Upper lobe of left lung (tissue), 6 donors: ENCODE data around the gene MRPL23. TPM values are rescaled to one million over a fixed set of nuclear protein-coding genes. Genes with fewer than 3 reads are reported as not detected.

Source experiments
- ATAC-seq, 2 donors: fragments of 200-7000 bp; cut with Tn5 transposase; one replicate each; pipeline ENCODE4 v1.9.1; 2022; ENCODE audit warnings: mild to moderate bottlenecking in 2 of 2, moderate library complexity in 2 of 2; ENCODE audit not compliant: low FRiP score in 2 of 2
- DNase-seq, 2 donors: peaks; one replicate each; pipeline ENCODE4 v3.0.0-alpha.2; 2019 to 2020
- H3K27ac ChIP-seq, 4 donors: fragments of 200-600 bp; sonication (generic); one replicate each; pipeline ENCODE4 v1.5.1; 2016 to 2019
- H3K27me3 ChIP-seq, 4 donors: fragments of 200-600 bp; sonication (generic); one replicate each; pipeline ENCODE4 v1.5.1; 2017 to 2019
- H3K36me3 ChIP-seq, 4 donors: fragments of 200-600 bp; sonication (generic); one replicate each; pipeline ENCODE4 v1.5.1; 2016 to 2019
- H3K4me1 ChIP-seq, 4 donors: fragments of 200-600 bp; sonication (generic); one replicate each; pipeline ENCODE4 v1.5.1; 2018 to 2019
- H3K4me3 ChIP-seq, 4 donors: fragments of 200-600 bp; sonication (generic); one replicate each; pipeline ENCODE4 v1.5.1; 2017 to 2019; ENCODE audit warnings: mild to moderate bottlenecking in 2 of 4, moderate library complexity in 1 of 4
- H3K9me3 ChIP-seq, 4 donors: fragments of 200-600 bp; sonication (generic); one replicate each; pipeline ENCODE4 v1.5.1; 2018 to 2019
- EP300 ChIP-seq, 4 donors: sonication (generic); formaldehyde crosslinking; IDR thresholded peaks; one replicate each; pipeline ENCODE4 v1.5.1; 2017; ENCODE audit warnings: antibody characterized with exemption in 4 of 4, control low read depth in 2 of 4
- POLR2A ChIP-seq, 4 donors: fragments of 450-650 bp; IDR thresholded peaks; one replicate each; pipeline ENCODE4 v1.5.1; 2016 to 2017; ENCODE audit warnings: antibody characterized with exemption in 4 of 4, mild to moderate bottlenecking in 2 of 4
- POLR2AphosphoS5 ChIP-seq, 2 donors: sonication (generic); formaldehyde crosslinking; IDR thresholded peaks; one replicate each; pipeline ENCODE4 v1.5.1; 2017; ENCODE audit warnings: antibody characterized with exemption in 2 of 2
- WGBS, 2 donors: methylation state at CpG; one replicate each; pipeline ENCODE4 v1.1.5; 2017 to 2018; 5-methylcytosine and 5-hydroxymethylcytosine counted together
- total RNA-seq, 6 donors: library from RNA; depleted of rRNA in 4 of 6; stranded (reverse); fragments of >200 nt in 4 of 6; gene quantifications; one replicate each; pipeline versions ENCODE4 v1.1.0 to v1.2.1, GENCODE V29; 2016 to 2021
- TF ChIP-seq, protein P1 (sequence below), 6 experiments: fragments of 450-650 bp in 4 of 6; fragments of 200-600 bp in 2 of 6; sonication (generic) in 2 of 6; IDR thresholded peaks; one replicate each; pipeline ENCODE4 v1.5.1; 2016 to 2019; ENCODE audit warnings: antibody characterized with exemption in 6 of 6
- donor health status: DM: no; HTN: no; CAD: no; lungs with moderate emphysema.
- donor health status: DM: no; HTN: yes; CAD: no; lungs with severe emphysema.

MRPL23 gene
- total RNA-seq, 6 donors from 2014 or later: 62.1 to 287 (median 150) TPM

DNA sequence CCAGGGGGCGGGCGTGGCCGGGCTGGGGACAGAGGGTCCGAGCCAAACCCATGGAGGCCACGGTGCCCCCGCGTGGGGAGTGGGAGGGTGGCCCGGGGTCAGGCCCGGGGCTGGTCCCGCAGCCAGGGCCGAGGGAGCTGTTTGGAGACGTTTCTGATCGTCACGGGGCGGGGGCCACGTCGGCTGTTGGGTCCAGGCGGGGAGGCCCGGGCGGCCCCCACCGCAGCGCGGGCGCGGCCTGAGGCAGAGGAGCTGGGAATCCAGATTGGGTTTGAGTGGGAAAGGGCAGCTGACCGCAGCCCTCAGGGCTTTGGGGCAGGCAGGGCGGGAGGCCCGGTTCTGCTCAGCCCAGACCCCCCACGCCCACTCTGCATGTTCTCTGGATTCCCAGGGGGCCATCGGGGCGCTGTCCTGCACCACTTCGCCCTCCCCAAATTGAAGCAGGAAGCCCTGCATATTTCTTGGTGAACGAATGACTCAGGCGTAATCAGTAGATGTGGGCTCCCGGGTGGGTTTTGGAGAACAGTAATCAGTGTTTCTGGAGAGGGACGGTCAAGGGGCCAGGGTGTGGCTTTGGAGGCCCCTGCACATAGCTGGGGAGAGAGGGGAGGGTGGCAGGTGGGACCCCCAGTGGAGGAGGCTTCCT lies 583 bp downstream of the MRPL23 start:
- no peak for TF ChIP-seq EP300 (IDR thresholded peaks at IDR 0.05)
- TF ChIP-seq, protein P1, sequence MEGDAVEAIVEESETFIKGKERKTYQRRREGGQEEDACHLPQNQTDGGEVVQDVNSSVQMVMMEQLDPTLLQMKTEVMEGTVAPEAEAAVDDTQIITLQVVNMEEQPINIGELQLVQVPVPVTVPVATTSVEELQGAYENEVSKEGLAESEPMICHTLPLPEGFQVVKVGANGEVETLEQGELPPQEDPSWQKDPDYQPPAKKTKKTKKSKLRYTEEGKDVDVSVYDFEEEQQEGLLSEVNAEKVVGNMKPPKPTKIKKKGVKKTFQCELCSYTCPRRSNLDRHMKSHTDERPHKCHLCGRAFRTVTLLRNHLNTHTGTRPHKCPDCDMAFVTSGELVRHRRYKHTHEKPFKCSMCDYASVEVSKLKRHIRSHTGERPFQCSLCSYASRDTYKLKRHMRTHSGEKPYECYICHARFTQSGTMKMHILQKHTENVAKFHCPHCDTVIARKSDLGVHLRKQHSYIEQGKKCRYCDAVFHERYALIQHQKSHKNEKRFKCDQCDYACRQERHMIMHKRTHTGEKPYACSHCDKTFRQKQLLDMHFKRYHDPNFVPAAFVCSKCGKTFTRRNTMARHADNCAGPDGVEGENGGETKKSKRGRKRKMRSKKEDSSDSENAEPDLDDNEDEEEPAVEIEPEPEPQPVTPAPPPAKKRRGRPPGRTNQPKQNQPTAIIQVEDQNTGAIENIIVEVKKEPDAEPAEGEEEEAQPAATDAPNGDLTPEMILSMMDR (IDR thresholded peaks at IDR 0.05): no peak
- TF ChIP-seq POLR2A (IDR thresholded peaks at IDR 0.05): no peak
- TF ChIP-seq POLR2AphosphoS5 (IDR thresholded peaks at IDR 0.05): no peak
- WGBS, 2 donors: no CpG with 5 or more reads among the region's 36 CpGs
- Histone ChIP-seq H3K27ac (no peak overlapping the region), H3K4me1 (peaks cover 0 to 9% (median 2%) of the 10 kb centered on the region in 4 donors), H3K36me3 (no peaks in the 10 kb centered on the region), H3K27me3 (no peaks in the 10 kb centered on the region), H3K4me3 (no peak overlapping the region), H3K9me3 (no peaks in the 10 kb centered on the region)
- DNase-seq: no peak
- peak; percentile 17 to 76 for ATAC-seq

DNA sequence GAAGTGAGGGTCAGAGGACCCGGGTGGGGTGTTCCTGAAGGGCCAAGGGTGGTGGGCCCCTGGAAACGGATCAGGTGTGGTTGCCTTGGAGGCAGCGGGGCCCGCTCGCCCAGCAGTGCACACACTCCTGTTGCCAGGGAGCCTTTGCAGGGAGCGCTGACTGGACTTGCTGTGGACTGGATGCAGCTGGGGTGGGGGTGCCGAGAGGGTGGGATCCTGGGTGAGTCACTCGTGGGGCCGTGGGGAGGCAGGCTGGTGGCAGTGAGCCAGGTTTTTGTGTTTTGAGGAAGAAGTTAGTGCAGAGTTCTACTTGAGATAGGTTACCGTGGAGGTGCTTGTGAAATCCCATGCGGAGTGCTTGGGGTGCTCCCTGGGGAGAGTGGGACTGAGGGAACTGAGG lies 1.3 kb downstream of the MRPL23 start:
- no peaks in the 10 kb centered on the region for H3K27me3 ChIP-seq
- H3K4me1 ChIP-seq: peaks cover 0 to 9% (median 2%) of the 10 kb centered on the region in 4 donors
- no peaks in the 10 kb centered on the region for H3K9me3 ChIP-seq
- WGBS, 2 donors: no CpG with 5 or more reads among the region's 11 CpGs
- no peak overlapping the region for H3K27ac ChIP-seq
- H3K36me3 ChIP-seq: no peaks in the 10 kb centered on the region
- ATAC-seq (peak; percentile 39 to 75), DNase-seq (peak; percentile 21 to 29)
- no peak for TF ChIP-seq POLR2A (IDR thresholded peaks at IDR 0.05)
- H3K4me3 ChIP-seq: no peak overlapping the region

DNA sequence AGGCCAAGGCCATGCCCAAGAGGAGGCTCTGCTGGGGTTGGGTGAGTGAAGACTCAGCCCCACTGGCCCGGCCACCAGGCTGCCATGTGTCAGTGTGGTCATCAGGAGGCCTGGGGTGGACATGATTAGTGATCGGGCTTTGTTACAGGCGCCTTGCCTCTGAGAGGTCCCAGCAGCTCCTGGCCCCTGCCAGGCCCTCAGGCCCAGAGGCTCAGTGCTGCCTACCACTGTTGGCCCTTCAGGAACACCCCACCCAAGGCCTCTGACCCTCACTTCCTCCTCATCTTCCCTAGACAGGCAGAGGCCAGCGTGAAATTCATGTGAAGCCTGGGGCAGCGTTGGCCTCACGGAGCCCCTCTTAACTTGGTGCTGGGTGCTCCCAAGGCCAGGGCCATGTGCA lies 2.2 kb downstream of the MRPL23 start:
- Histone ChIP-seq H3K27me3 (no peaks in the 10 kb centered on the region), H3K9me3 (no peaks in the 10 kb centered on the region), H3K36me3 (no peaks in the 10 kb centered on the region), H3K27ac (no peak overlapping the region), H3K4me1 (peaks cover 0 to under 1% (median 0%) of the 10 kb centered on the region in 4 donors), H3K4me3 (no peak overlapping the region)
- TF ChIP-seq EP300 (IDR thresholded peaks at IDR 0.05): no peak
- no peak for TF ChIP-seq POLR2AphosphoS5 (IDR thresholded peaks at IDR 0.05)
- TF ChIP-seq POLR2A (IDR thresholded peaks at IDR 0.05): no peak
- TF ChIP-seq, protein P1 (IDR thresholded peaks at IDR 0.05): no peak
- WGBS, 2 donors: no CpG with 5 or more reads among the region's 6 CpGs
- DNase-seq (peak in 1 of 2 donors; percentile 36), ATAC-seq (no peak)

DNA sequence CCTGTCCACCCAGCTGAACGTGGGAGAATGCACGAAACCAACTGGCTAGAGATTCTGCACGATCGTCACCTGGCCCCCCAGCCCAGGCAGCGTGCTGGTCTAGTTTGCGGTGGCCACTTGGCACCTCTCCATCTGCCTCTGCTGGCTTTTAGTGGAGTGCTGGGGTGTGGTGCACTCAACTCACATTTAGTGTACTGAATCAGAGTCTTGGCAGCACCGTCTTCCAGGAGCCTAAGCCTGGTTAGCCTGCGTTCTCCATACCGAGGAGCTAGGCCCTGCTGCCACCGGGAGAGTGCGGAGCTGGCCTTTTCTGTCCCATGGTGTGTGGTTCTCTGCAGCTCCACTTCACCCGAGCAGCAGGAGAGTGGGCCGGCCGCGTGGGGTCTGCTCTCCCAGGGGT lies 2.8 kb downstream of the MRPL23 start:
- no peaks in the 10 kb centered on the region for H3K4me1 ChIP-seq
- TF ChIP-seq, protein P1 (IDR thresholded peaks at IDR 0.05): no peak
- no peak for TF ChIP-seq POLR2AphosphoS5 (IDR thresholded peaks at IDR 0.05)
- TF ChIP-seq POLR2A (IDR thresholded peaks at IDR 0.05): no peak
- no peak for TF ChIP-seq EP300 (IDR thresholded peaks at IDR 0.05)
- no CpG with 5 or more reads among the region's 15 CpGs for WGBS, 2 donors
- H3K4me3 ChIP-seq: no peak overlapping the region
- H3K9me3 ChIP-seq: no peaks in the 10 kb centered on the region
- peak in 1 of 2 donors; percentile 16 for ATAC-seq
- no peaks in the 10 kb centered on the region for H3K36me3 ChIP-seq
- no peaks in the 10 kb centered on the region for H3K27me3 ChIP-seq
- no peak for DNase-seq
- no peak overlapping the region for H3K27ac ChIP-seq

DNA sequence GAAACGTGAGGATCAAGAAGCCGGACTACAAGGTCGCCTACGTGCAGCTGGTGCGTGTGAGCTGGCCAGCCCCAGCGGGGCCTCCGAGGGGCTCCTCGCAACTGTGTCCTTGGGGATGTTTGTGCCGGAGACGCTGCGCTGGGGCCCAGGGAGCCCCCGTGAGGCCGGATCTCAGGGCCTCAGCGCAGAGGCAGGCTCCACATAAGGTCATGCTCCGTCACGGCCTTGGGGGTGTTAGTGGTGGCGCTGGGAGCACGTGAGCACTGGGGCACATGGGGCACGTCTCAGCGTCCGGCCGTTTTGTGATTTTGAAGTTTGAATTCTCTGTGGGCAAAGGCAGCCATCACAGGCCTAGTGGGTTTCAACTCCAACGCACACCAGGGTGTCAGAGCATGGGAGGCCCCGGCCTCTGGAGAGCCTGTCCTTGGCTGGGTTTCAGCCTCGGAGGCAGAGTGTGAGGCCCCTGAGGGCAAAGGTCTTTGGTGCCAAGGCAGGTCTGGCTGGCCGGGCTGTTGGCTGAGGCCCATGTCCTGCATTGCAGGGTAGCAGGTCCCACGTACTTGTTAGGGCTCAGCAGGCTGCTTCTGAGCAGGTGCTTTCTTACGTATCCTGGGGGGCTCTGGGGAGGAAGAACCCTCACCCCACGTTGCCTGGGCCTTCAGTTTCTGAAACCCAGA lies 5.8 kb downstream of the MRPL23 start:
- WGBS, 2 donors: no CpG with 5 or more reads among the region's 29 CpGs
- H3K27me3 ChIP-seq: no peaks in the 10 kb centered on the region
- DNase-seq: peak in 1 of 2 donors; percentile 32
- no peaks in the 10 kb centered on the region for H3K4me1 ChIP-seq
- no peak overlapping the region for H3K27ac ChIP-seq
- ATAC-seq: no peak
- TF ChIP-seq, protein P1 (IDR thresholded peaks at IDR 0.05): no peak
- no peak for TF ChIP-seq POLR2A (IDR thresholded peaks at IDR 0.05)
- TF ChIP-seq POLR2AphosphoS5 (IDR thresholded peaks at IDR 0.05): no peak
- TF ChIP-seq EP300 (IDR thresholded peaks at IDR 0.05): no peak
- no peaks in the 10 kb centered on the region for H3K36me3 ChIP-seq
- H3K9me3 ChIP-seq: no peaks in the 10 kb centered on the region
- H3K4me3 ChIP-seq: no peak overlapping the region
